Measurements from ENCODE around the gene GIMAP1.

- TF ChIP-seq POLR2AphosphoS5 (IDR thresholded peaks at IDR 0.05; ENCODE audit: low read depth, low read length), result no peak
- TF ChIP-seq POLR2A (IDR thresholded peaks at IDR 0.05; ENCODE audit: low read depth, low read length), result no peak
Observed at GRCh38 chr7:150723467-150723866, 7.1 kb downstream of the GIMAP1 start.

Data from GM12892 (cell line).